Measurements from ENCODE around the gene SNAP29.

DNA sequence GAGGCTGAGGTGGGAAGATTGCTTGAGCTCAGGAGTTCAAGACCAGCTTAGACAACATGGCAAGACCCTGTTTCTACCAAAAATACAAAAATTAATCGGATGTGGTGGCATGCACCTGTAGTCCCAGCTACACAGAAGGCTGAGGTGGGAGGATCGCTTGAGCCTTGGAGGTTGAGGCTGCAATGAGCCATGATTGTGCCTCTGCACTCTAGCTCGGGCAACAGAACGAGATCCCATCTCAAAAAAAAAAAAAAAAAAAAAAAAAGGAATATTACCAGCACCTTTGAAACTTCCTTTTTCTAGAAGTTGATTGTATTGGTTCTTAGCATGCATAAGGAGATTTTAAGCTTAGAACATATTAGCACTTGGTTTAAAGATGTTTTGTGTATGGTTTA is 69.8 kb downstream of the SNAP29 start:
- no peak for TF ChIP-seq POLR2AphosphoS5 (IDR thresholded peaks at IDR 0.05; ENCODE audit: borderline replicate concordance, low read depth, low read length)
- TF ChIP-seq EZH2 (IDR thresholded peaks at IDR 0.05), result no peak
- no peak for TF ChIP-seq FOXP2 (optimal IDR thresholded peaks at IDR 0.05; ENCODE audit: control extremely low read depth, extremely low read length, insufficient read depth)

All from SK-N-MC (cell line).